K562 (cell line): ENCODE measurements around the gene SPOCK2. TPM values are rescaled to one million over a fixed set of nuclear protein-coding genes. Genes with fewer than 3 reads are reported as not detected.

Experiments used
- ATAC-seq: fragments of 200-7000 bp; cut with Tn5 transposase; 3 replicates; pipeline ENCODE4 v1.9.1; 2020; ENCODE audit warnings: moderate library complexity
- BruUV-seq: library from RNA; stranded (reverse); fragments of 400-500 nt; replicated peaks from 2 replicates; lab custom pipeline; 2021; lab: Mats Ljungman, UMichigan
- CTCF ChIA-PET: fragments of 300-600 bp; formaldehyde crosslinking; extraction: SDS; loops from one replicate; lab custom pipeline; 2021; ENCODE audit warnings: low intra/inter-chr PET ratio; lab: Yijun Ruan, JAX
- POLR2A ChIA-PET: fragments of 300-600, 350-650 bp; sonication (Branson Sonifier 250); formaldehyde crosslinking; extraction: SDS; loops from one replicate; lab custom pipeline; 2021; ENCODE audit warnings: antibody characterized with exemption, inconsistent platforms; lab: Yijun Ruan, JAX
- DNase-seq, 4 experiments: peaks; one replicate each; pipeline versions ENCODE4 v3.0.0 to v3.0.0-alpha.2; 2011 to 2018; ENCODE audit warnings: low spot score in 3 of 4, mixed read lengths in 3 of 4; ENCODE audit errors: extremely low read depth in 1 of 4
- FAIRE-seq: peaks from 2 replicates; lab custom pipeline; 2011; peaks lifted over from hg19 to GRCh38; lab: Jason Lieb, UNC
- H2AFZ ChIP-seq: 2 replicates; pipeline ENCODE4 v1.6.0; 2011; ENCODE audit warnings: low read depth, low read length, control low read depth, inconsistent platforms
- H3K27ac ChIP-seq: fragments of 200-600 bp; 3 replicates; pipeline ENCODE4 v1.8.0; 2011; ENCODE audit warnings: low read depth, mild to moderate bottlenecking, control low read depth, inconsistent platforms, low read length, moderate library complexity, mixed read lengths; ENCODE audit errors: extremely low read depth
- H3K27me3 ChIP-seq, 2 experiments: fragments of 300-600 bp in 1 of 2; 2 replicates in 1 of 2; 3 replicates in 1 of 2; pipeline versions ENCODE4 v1.6.0 to v1.8.0; 2011; ENCODE audit warnings: inconsistent platforms in 2 of 2, low read length in 2 of 2, mild to moderate bottlenecking in 1 of 2, mixed read lengths in 1 of 2, moderate library complexity in 1 of 2; ENCODE audit not compliant: control insufficient read depth in 2 of 2, insufficient read depth in 2 of 2
- H3K36me3 ChIP-seq: fragments of 300-600 bp; 3 replicates; pipeline ENCODE4 v1.8.0; 2011; ENCODE audit warnings: mild to moderate bottlenecking, low read length, inconsistent platforms; ENCODE audit not compliant: control insufficient read depth, insufficient read depth
- H3K4me1 ChIP-seq, 2 experiments: fragments of 200-600 bp in 1 of 2; replicated peaks in 1 of 2; 2 replicates in 1 of 2; 3 replicates in 1 of 2; pipeline versions ENCODE4 v1.5.1 to v1.8.0; 2011; ENCODE audit warnings: inconsistent platforms in 2 of 2, low read length in 2 of 2, mild to moderate bottlenecking in 1 of 2, mixed read lengths in 1 of 2, moderate library complexity in 1 of 2; ENCODE audit not compliant: control insufficient read depth in 2 of 2, insufficient read depth in 2 of 2
- H3K4me2 ChIP-seq: 2 replicates; pipeline ENCODE4 v1.6.1; 2011; ENCODE audit warnings: low read length, control low read depth, inconsistent platforms, mixed read lengths; ENCODE audit not compliant: insufficient read depth
- H3K4me3 ChIP-seq: fragments of 200-600 bp; sonication (generic), shearing (Covaris generic); 2 replicates; pipeline ENCODE4 v1.5.1; 2016; ENCODE audit warnings: control low read depth, inconsistent platforms
- H3K79me2 ChIP-seq: fragments of 200-600 bp; 3 replicates; pipeline ENCODE4 v1.8.0; 2011; ENCODE audit warnings: low read length, inconsistent platforms; ENCODE audit not compliant: control insufficient read depth, insufficient read depth
- H3K9ac ChIP-seq, 2 experiments: 2 replicates each; pipeline versions ENCODE4 v1.6.0 to v1.6.1; 2011; ENCODE audit warnings: low read depth in 2 of 2, low read length in 2 of 2, control low read depth in 1 of 2, inconsistent platforms in 1 of 2, mild to moderate bottlenecking in 1 of 2, mixed read lengths in 1 of 2; ENCODE audit not compliant: insufficient read depth in 1 of 2
- H3K9me1 ChIP-seq: one replicate; pipeline ENCODE4 v1.6.0; 2011; ENCODE audit warnings: inconsistent platforms, mild to moderate bottlenecking, low read length, moderate library complexity; ENCODE audit not compliant: control insufficient read depth, insufficient read depth
- H3K9me3 ChIP-seq: replicated peaks from 2 replicates; pipeline ENCODE4 v1.5.1; 2011; ENCODE audit warnings: low read depth, low read length, inconsistent platforms; ENCODE audit not compliant: control insufficient read depth, insufficient read depth
- H4K20me1 ChIP-seq: replicated peaks from 2 replicates; pipeline ENCODE4 v1.6.1; 2011; ENCODE audit warnings: low read length, inconsistent platforms, mixed read lengths; ENCODE audit not compliant: control insufficient read depth, insufficient read depth
- ARHGAP35 ChIP-seq: fragments of 450-650 bp; IDR thresholded peaks from 2 replicates; pipeline ENCODE4 v1.6.1; 2018; ENCODE audit not compliant: partially characterized antibody
- CEBPB ChIP-seq: fragments of 450-650 bp; IDR thresholded peaks from 2 replicates; pipeline ENCODE4 v1.6.1; 2016; ENCODE audit warnings: missing genetic modification characterization, missing compliant biosample characterization
- CXXC5 ChIP-seq: fragments of 250-450 bp; sonication (Bioruptor Pico); IDR thresholded peaks from 2 replicates; pipeline ENCODE4 v1.8.0; 2022; ENCODE audit warnings: inconsistent platforms, mild to moderate bottlenecking, moderate library complexity
- HCFC1 ChIP-seq: IDR thresholded peaks from 2 replicates; pipeline ENCODE4 v1.6.1; 2012; ENCODE audit warnings: low read depth, low read length, improper control_type of control experiment
- IRF9 ChIP-seq: fragments of 450-650 bp; IDR thresholded peaks from 2 replicates; pipeline ENCODE4 v1.6.1; 2016; ENCODE audit warnings: missing biosample characterization, missing genetic modification characterization
- RBM14 ChIP-seq: fragments of 200-400 bp; formaldehyde crosslinking; IDR thresholded peaks from 2 replicates; pipeline ENCODE4 v1.6.1; 2018; ENCODE audit warnings: low read depth, mild to moderate bottlenecking, low read length, moderate library complexity, borderline replicate concordance; ENCODE audit not compliant: insufficient read depth
- STAT5B ChIP-seq: fragments of 250-450 bp; sonication (Bioruptor Pico); IDR thresholded peaks from 2 replicates; pipeline ENCODE4 v1.8.0; 2021; ENCODE audit warnings: mild to moderate bottlenecking, inconsistent platforms
- TRIM28 ChIP-seq: fragments of 450-650 bp; IDR thresholded peaks from 2 replicates; pipeline ENCODE4 v1.6.1; 2017
- USF2 ChIP-seq: sonication (generic); formaldehyde crosslinking; IDR thresholded peaks from 2 replicates; pipeline ENCODE4 v1.5.0; 2020; ENCODE audit warnings: missing genetic modification reagents
- ZNF217 ChIP-seq: sonication (generic); formaldehyde crosslinking; IDR thresholded peaks from 2 replicates; pipeline ENCODE4 v1.8.0; 2022; ENCODE audit warnings: mild to moderate bottlenecking, missing genetic modification reagents
- ZNF551 ChIP-seq: fragments of 250-450 bp; sonication (Bioruptor Pico); IDR thresholded peaks from 2 replicates; pipeline ENCODE4 v1.5.0; 2021; ENCODE audit warnings: mild to moderate bottlenecking, moderate library complexity
- ZNF586 ChIP-seq: fragments of 450-650 bp; formaldehyde crosslinking; conservative IDR thresholded peaks from 2 replicates; pipeline ENCODE4 v1.4.0; 2020; ENCODE audit warnings: mild to moderate bottlenecking, moderate library complexity
- ZNF707 ChIP-seq: fragments of 250-450 bp; sonication (Bioruptor Pico); conservative IDR thresholded peaks from 2 replicates; pipeline ENCODE4 v1.8.0; 2022; ENCODE audit warnings: inconsistent platforms, mild to moderate bottlenecking, moderate library complexity
- WGBS: fragments of 100-300 bp; shearing (Covaris generic); methylation state at CpG from one replicate; pipeline ENCODE4 v1.1.6; 2016; ENCODE audit warnings: low coverage, mixed read lengths; ENCODE audit not compliant: insufficient coverage; ENCODE audit errors: missing lambda C conversion rate; 5-methylcytosine and 5-hydroxymethylcytosine counted together
- in situ Hi-C: fragments of 300-500 bp; cut with MboI; formaldehyde crosslinking; loops from 4 replicates; pipeline ENCODE4 v1.15.0; 2018; ENCODE audit warnings: inconsistent platforms, mixed read lengths
- intact Hi-C: fragments of 100-400 bp; cut with micrococcal nuclease; formaldehyde crosslinking; loops from 2 replicates; pipeline ENCODE4 v1.14.2; 2022
- polyA plus RNA-seq, 8 experiments: library from polyadenylated mRNA; depleted of rRNA in 4 of 8; stranded (reverse) in 5 of 8; unstranded in 3 of 8; fragments of >200 nt; fragmentation: Nextera tagmentation in 2 of 8; fragmentation: Illumina TruSeq in 1 of 8; extraction: Ambion mirVana in 2 of 8; extraction: Trizol in 1 of 8; gene quantifications; 2 replicates each; pipeline versions ENCODE4 v1.2.1 to v1.2.3, GENCODE V29; 2011 to 2014; ENCODE audit warnings: inconsistent platforms in 1 of 8, missing spikeins in 1 of 8
- total RNA-seq, 7 experiments: library from RNA; depleted of rRNA in 6 of 7; stranded (reverse); fragments of >200 nt in 6 of 7; fragmentation: Illumina TruSeq in 2 of 7; extraction: Trizol in 2 of 7; gene quantifications; 2 replicates each; pipeline versions ENCODE4 v1.2.1 to v1.2.3, GENCODE V29; 2011 to 2021; ENCODE audit warnings: low replicate concordance in 1 of 7

Gene SPOCK2
- total and polyA plus RNA-seq, 9 of the 15 experiments (the other 6 are each of a cell fraction or from before 2014, with no cell fraction given), result 0.04 to 0.86 (median 0.11) TPM; not detected in 2

GRCh38 chr10:72076756-72077155 is 11.6 kb downstream of the SPOCK2 start:
- no TSS peak for BruUV-seq
- peaks cover 2 to 37% of the 10 kb centered on the region in 2 experiments; a peak in 4 of 5 replicates for H3K27me3 ChIP-seq
- WGBS, result 3% methylated on average over 5 of the region's 5 CpGs
- DNase-seq, result no peak
- CTCF ChIA-PET, result interaction anchor here (1.1 kb wide), 1 partner anchor 181 kb away, joined by 4 read pairs; no protein-coding TSS in a partner anchor
- intact Hi-C loops, result no loop called here
- no peaks in the 10 kb centered on the region for H3K9me1 ChIP-seq
- no peak overlapping the region for H3K27ac ChIP-seq
- no peak overlapping the region for H2AFZ ChIP-seq
- TF ChIP-seq HCFC1 (no peak), CXXC5 (CRISPR knock-in tag) (no peak), ZNF586 (no peak), CEBPB (tag) (no peak), ZNF551 (CRISPR knock-in tag) (no peak), USF2 (CRISPR knock-in tag) (no peak), STAT5B (CRISPR knock-in tag) (no peak), IRF9 (tag) (no peak), ARHGAP35 (no peak), ZNF217 (no peak), ZNF707 (no peak), TRIM28 (no peak), RBM14 (no peak)
- no peaks in the 10 kb centered on the region for H3K9me3 ChIP-seq
- POLR2A ChIA-PET, result interaction anchor here (0.5 to 1.4 kb wide), 7 partner anchors 9 to 262 kb away, joined by 3 to 5 read pairs (median 3); partner anchors contain the start of gene DDIT4
- no peak overlapping the region for H3K4me3 ChIP-seq
- H3K4me1 ChIP-seq, result peaks cover 0 to 11% of the 10 kb centered on the region in 2 experiments; a peak in 2 of 5 replicates
- no peaks in the 10 kb centered on the region for H3K79me2 ChIP-seq
- H3K4me2 ChIP-seq, result no peak overlapping the region
- ATAC-seq, result no peak
- H3K9ac ChIP-seq, result no peak overlapping the region
- in situ Hi-C loops, result no loop called here
- FAIRE-seq, result no peak
- no peaks in the 10 kb centered on the region for H4K20me1 ChIP-seq
- H3K36me3 ChIP-seq, result no peaks in the 10 kb centered on the region
